Natural killer cell (primary cell): ENCODE data around the gene GMPR2. TPM values are rescaled to one million over a fixed set of nuclear protein-coding genes. Genes with fewer than 3 reads are reported as not detected.

Experiments
- ATAC-seq, 3 donors: fragments of 150-1000 bp in 2 of 3; fragments of 200-7000 bp in 1 of 3; cut with Tn5 transposase; 1 replicate in 1 of 3; 2 replicates in 2 of 3; pipeline ENCODE4 v1.10.0; 2021; ENCODE audit warnings: mild to moderate bottlenecking in 2 of 3, moderate library complexity in 2 of 3
- DNase-seq, 2 donors: peaks; one replicate each; pipeline versions ENCODE4 v3.0.0 to v3.0.0-alpha.2; 2013 to 2021; ENCODE audit warnings: mixed read lengths in 1 of 2
- H3K27ac ChIP-seq: one replicate; pipeline ENCODE4 v1.5.1; 2013; ENCODE audit warnings: mild to moderate bottlenecking, low read length
- H3K27me3 ChIP-seq: one replicate; pipeline ENCODE4 v1.6.1; 2013; ENCODE audit warnings: low read length; ENCODE audit not compliant: control insufficient read depth, insufficient read depth
- H3K36me3 ChIP-seq: one replicate; pipeline ENCODE4 v1.6.1; 2013; ENCODE audit warnings: low read length; ENCODE audit not compliant: control insufficient read depth, insufficient read depth
- H3K4me1 ChIP-seq: one replicate; pipeline ENCODE4 v1.6.1; 2013; ENCODE audit warnings: low read length; ENCODE audit not compliant: control insufficient read depth, insufficient read depth
- H3K4me3 ChIP-seq: one replicate; pipeline ENCODE4 v1.5.1; 2013; ENCODE audit warnings: low read length
- H3K9me3 ChIP-seq: one replicate; pipeline ENCODE4 v1.6.1; 2013; ENCODE audit warnings: low read length; ENCODE audit not compliant: control insufficient read depth, insufficient read depth
- H3K27ac Mint-ChIP-seq, 2 donors: one replicate each; pipeline ENCODE4 v1.8.0; 2022; ENCODE audit warnings: mild to moderate bottlenecking in 2 of 2, mixed read lengths in 2 of 2, moderate library complexity in 1 of 2
- H3K27me3 Mint-ChIP-seq, 2 donors: one replicate each; pipeline ENCODE4 v1.8.0; 2022; ENCODE audit warnings: low read depth in 2 of 2, mixed read lengths in 2 of 2
- H3K36me3 Mint-ChIP-seq: one replicate; pipeline ENCODE4 v1.8.0; 2022; ENCODE audit warnings: mixed read lengths
- H3K4me1 Mint-ChIP-seq, 2 donors: one replicate each; pipeline ENCODE4 v1.8.0; 2022; ENCODE audit warnings: mixed read lengths in 2 of 2
- H3K4me3 Mint-ChIP-seq: one replicate; pipeline ENCODE4 v1.8.0; 2022; ENCODE audit warnings: mild to moderate bottlenecking, moderate library complexity, mixed read lengths
- H3K9me3 Mint-ChIP-seq, 2 donors: one replicate each; pipeline ENCODE4 v1.8.0; 2022; ENCODE audit warnings: mixed read lengths in 2 of 2
- CTCF ChIP-seq: fragments of 200-600 bp; IDR thresholded peaks from one replicate; pipeline ENCODE4 v1.8.0; 2022; ENCODE audit warnings: antibody characterized with exemption
- WGBS: methylation state at CpG from one replicate; pipeline ENCODE4 v1.1.7; 2013; ENCODE audit warnings: missing lambda C conversion rate; ENCODE audit not compliant: insufficient coverage; 5-methylcytosine and 5-hydroxymethylcytosine counted together
- intact Hi-C: fragments of 100-400 bp; cut with micrococcal nuclease; formaldehyde crosslinking; loops from one replicate; pipeline ENCODE4 v1.14.2; 2022
- total RNA-seq, 4 donors: library from RNA; stranded (reverse); fragments of 120-200 nt in 1 of 4; gene quantifications; one replicate each; pipeline versions ENCODE4 v1.2.3 to v1.2.4, GENCODE V29; 2013 to 2022

The GMPR2 gene
- total RNA-seq, 3 donors from 2014 or later (not counting 1 experiment from before 2014, with no cell fraction given), result 46.5 to 63.3 (median 53.3) TPM

- Histone ChIP-seq H3K27ac (no peak overlapping the region), H3K9me3 (no peaks in the 10 kb centered on the region), H3K4me3 (no peak overlapping the region), H3K36me3 (no peaks in the 10 kb centered on the region), H3K4me1 (peaks cover 29% of the 10 kb centered on the region), H3K27me3 (no peaks in the 10 kb centered on the region)
- peak overlapping the region in 1 of 2 donors; percentile 41 for H3K27ac Mint-ChIP-seq
- H3K36me3 Mint-ChIP-seq, result no peaks in the 10 kb centered on the region
- no peak for DNase-seq
- H3K4me3 Mint-ChIP-seq, result no peak overlapping the region
- intact Hi-C loops, result no loop called here
- TF ChIP-seq CTCF, result no peak
- H3K9me3 Mint-ChIP-seq, result no peaks in the 10 kb centered on the region
- H3K4me1 Mint-ChIP-seq, result peaks cover 18 to 24% of the 10 kb centered on the region in 2 donors
- H3K27me3 Mint-ChIP-seq, result no peaks in the 10 kb centered on the region
- WGBS, result 98% methylated on average over 6 of the region's 6 CpGs
- ATAC-seq, result no peak
Measured at GRCh38 chr14:24280797-24281460, 48.2 kb downstream of the GMPR2 start.

- H3K27ac Mint-ChIP-seq, result no peak overlapping the region
- H3K36me3 Mint-ChIP-seq, result no peaks in the 10 kb centered on the region
- 97% methylated on average over 7 of the region's 7 CpGs for WGBS
- no peak for ATAC-seq
- H3K27ac ChIP-seq, result no peak overlapping the region
- no peak for DNase-seq
- H3K4me1 ChIP-seq, result peaks cover 29% of the 10 kb centered on the region
- H3K4me3 ChIP-seq, result no peak overlapping the region
- no peaks in the 10 kb centered on the region for H3K27me3 Mint-ChIP-seq
- H3K4me3 Mint-ChIP-seq, result no peak overlapping the region
- no peaks in the 10 kb centered on the region for H3K36me3 ChIP-seq
- intact Hi-C loops, result no loop called here
- H3K4me1 Mint-ChIP-seq, result peaks cover 18 to 24% of the 10 kb centered on the region in 2 donors
- no peaks in the 10 kb centered on the region for H3K9me3 ChIP-seq
- no peaks in the 10 kb centered on the region for H3K27me3 ChIP-seq
- no peaks in the 10 kb centered on the region for H3K9me3 Mint-ChIP-seq
- TF ChIP-seq CTCF, result no peak
Measured at GRCh38 chr14:24281636-24282035, 48.9 kb downstream of the GMPR2 start.

GRCh38 chr14:24282736-24283135, 50.0 kb downstream of the GMPR2 start:
- Histone ChIP-seq H3K4me1 (peaks cover 22% of the 10 kb centered on the region), H3K27me3 (no peaks in the 10 kb centered on the region), H3K36me3 (no peaks in the 10 kb centered on the region), H3K9me3 (no peaks in the 10 kb centered on the region), H3K4me3 (no peak overlapping the region), H3K27ac (no peak overlapping the region)
- Mint-ChIP-seq H3K4me3 (no peak overlapping the region), H3K9me3 (no peaks in the 10 kb centered on the region), H3K36me3 (no peaks in the 10 kb centered on the region), H3K4me1 (peaks cover 18 to 24% of the 10 kb centered on the region in 2 donors), H3K27me3 (no peaks in the 10 kb centered on the region), H3K27ac (no peak overlapping the region)
- WGBS, result 87% methylated on average over 3 of the region's 3 CpGs
- ATAC-seq (no peak), DNase-seq (no peak)
- intact Hi-C loops, result no loop called here
- TF ChIP-seq CTCF, result no peak
